ENCODE data around the gene PPP1R3G.

PPP1R3G gene

DNA sequence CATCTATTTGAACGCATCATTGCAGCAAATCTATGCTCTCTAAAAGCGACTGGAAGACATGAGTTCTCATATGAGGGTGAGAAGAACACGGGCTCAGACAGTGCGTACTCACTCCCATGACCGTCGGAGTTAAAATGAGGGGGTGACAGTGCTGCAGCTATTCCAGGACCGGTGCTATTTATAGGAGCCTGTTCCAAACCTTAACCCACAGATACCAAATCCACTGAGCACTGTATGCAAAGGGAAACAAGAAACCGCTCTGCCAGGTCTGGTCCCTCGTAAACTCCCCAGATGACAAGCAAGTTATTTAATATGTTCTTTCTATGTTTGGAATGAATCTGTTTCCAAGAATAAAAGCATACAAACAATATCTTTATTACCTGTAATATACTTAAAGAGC, 22.9 kb downstream of the PPP1R3G start:
- no peak for DNase-seq (ENCODE audit: low read depth in 1 of 2, low spot score in 1 of 2)
- Histone ChIP-seq H3K4me3 (replicated peaks; ENCODE audit: insufficient read depth, low read length) (no peak overlapping the region), H3K27ac (replicated peaks) (no peak overlapping the region), H3K27me3 (ENCODE audit: insufficient read depth, poor library complexity, severe bottlenecking) (no peaks in the 10 kb centered on the region)
- TF ChIP-seq, protein P1, sequence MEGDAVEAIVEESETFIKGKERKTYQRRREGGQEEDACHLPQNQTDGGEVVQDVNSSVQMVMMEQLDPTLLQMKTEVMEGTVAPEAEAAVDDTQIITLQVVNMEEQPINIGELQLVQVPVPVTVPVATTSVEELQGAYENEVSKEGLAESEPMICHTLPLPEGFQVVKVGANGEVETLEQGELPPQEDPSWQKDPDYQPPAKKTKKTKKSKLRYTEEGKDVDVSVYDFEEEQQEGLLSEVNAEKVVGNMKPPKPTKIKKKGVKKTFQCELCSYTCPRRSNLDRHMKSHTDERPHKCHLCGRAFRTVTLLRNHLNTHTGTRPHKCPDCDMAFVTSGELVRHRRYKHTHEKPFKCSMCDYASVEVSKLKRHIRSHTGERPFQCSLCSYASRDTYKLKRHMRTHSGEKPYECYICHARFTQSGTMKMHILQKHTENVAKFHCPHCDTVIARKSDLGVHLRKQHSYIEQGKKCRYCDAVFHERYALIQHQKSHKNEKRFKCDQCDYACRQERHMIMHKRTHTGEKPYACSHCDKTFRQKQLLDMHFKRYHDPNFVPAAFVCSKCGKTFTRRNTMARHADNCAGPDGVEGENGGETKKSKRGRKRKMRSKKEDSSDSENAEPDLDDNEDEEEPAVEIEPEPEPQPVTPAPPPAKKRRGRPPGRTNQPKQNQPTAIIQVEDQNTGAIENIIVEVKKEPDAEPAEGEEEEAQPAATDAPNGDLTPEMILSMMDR (IDR thresholded peaks at IDR 0.05; ENCODE audit: insufficient read depth, low read length) = no peak
- TF ChIP-seq SPI1 (IDR thresholded peaks at IDR 0.05; ENCODE audit: borderline replicate concordance, low read depth) (no peak), GABPA (IDR thresholded peaks at IDR 0.05; ENCODE audit: low read depth) (no peak)
- TF ChIP-seq, protein P2, sequence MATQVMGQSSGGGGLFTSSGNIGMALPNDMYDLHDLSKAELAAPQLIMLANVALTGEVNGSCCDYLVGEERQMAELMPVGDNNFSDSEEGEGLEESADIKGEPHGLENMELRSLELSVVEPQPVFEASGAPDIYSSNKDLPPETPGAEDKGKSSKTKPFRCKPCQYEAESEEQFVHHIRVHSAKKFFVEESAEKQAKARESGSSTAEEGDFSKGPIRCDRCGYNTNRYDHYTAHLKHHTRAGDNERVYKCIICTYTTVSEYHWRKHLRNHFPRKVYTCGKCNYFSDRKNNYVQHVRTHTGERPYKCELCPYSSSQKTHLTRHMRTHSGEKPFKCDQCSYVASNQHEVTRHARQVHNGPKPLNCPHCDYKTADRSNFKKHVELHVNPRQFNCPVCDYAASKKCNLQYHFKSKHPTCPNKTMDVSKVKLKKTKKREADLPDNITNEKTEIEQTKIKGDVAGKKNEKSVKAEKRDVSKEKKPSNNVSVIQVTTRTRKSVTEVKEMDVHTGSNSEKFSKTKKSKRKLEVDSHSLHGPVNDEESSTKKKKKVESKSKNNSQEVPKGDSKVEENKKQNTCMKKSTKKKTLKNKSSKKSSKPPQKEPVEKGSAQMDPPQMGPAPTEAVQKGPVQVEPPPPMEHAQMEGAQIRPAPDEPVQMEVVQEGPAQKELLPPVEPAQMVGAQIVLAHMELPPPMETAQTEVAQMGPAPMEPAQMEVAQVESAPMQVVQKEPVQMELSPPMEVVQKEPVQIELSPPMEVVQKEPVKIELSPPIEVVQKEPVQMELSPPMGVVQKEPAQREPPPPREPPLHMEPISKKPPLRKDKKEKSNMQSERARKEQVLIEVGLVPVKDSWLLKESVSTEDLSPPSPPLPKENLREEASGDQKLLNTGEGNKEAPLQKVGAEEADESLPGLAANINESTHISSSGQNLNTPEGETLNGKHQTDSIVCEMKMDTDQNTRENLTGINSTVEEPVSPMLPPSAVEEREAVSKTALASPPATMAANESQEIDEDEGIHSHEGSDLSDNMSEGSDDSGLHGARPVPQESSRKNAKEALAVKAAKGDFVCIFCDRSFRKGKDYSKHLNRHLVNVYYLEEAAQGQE (IDR thresholded peaks at IDR 0.05; ENCODE audit: insufficient replicate concordance, low read depth) = no peak

DNA sequence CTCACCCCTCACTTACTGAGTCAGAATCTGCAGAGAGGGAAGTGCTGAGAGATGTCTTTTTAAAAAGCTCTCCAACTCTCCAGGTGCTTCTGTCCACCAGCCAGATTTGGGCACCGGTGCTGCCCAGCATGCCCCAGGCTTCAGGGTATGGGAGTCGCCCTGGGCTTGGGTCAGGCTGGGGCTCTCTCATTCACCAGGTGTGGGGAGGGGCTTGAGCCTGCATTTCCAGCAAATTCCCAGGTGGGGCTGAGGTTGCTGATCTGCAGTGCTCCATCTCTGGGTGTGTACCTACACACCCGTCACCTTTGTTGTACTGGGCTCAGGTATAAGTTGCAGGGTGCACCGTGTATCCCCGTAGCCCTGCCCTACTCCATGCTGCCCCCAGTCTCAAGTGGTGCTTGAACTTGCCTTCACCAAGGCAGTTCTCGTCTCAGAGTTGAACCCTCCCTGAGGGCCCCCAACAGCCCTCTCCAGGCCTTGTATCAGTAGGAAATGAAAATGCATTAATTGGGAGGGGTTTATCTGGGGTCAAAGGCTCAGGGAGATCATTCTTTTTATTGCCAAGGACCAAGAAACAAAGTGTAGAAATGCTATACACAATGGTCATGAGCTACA, 23.5 kb downstream of the PPP1R3G start:
- Histone ChIP-seq H3K4me3 (replicated peaks; ENCODE audit: insufficient read depth, low read length) (no peak overlapping the region), H3K27me3 (ENCODE audit: insufficient read depth, poor library complexity, severe bottlenecking) (no peaks in the 10 kb centered on the region), H3K27ac (replicated peaks) (no peak overlapping the region)
- DNase-seq (ENCODE audit: low read depth in 1 of 2, low spot score in 1 of 2) = no peak
- TF ChIP-seq POLR2AphosphoS5 (IDR thresholded peaks at IDR 0.05; ENCODE audit: low read depth) = no peak

DNA sequence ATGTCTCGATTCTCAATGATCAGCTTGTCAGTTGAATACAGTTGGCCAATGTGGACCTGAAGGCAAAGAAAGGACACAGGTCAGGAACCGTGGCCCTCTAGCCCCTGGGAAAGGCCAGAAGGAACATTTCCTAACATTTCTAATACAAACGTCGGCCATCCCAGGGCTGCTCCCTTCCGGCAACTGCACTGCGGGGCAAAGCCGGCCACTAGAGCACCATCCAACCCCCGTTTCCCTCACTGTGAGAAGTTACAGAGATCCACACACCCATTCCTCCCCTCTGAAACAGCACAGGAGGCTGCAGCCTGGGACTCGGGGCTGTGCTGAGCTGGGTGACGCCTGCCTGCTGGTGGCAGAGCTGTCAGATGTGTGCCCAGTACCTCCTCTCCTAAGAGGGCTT, 24.3 kb downstream of the PPP1R3G start:
- no peak overlapping the region for H3K27ac ChIP-seq (replicated peaks)
- H3K27me3 ChIP-seq (ENCODE audit: insufficient read depth, poor library complexity, severe bottlenecking) = no peaks in the 10 kb centered on the region
- TF ChIP-seq SPI1 (IDR thresholded peaks at IDR 0.05; ENCODE audit: borderline replicate concordance, low read depth) (no peak), GABPA (IDR thresholded peaks at IDR 0.05; ENCODE audit: low read depth) (no peak), POLR2AphosphoS5 (IDR thresholded peaks at IDR 0.05; ENCODE audit: low read depth) (no peak)
- TF ChIP-seq, protein P2 (IDR thresholded peaks at IDR 0.05; ENCODE audit: insufficient replicate concordance, low read depth) = no peak
- TF ChIP-seq, protein P1 (IDR thresholded peaks at IDR 0.05; ENCODE audit: insufficient read depth, low read length) = no peak
- no peak for DNase-seq (ENCODE audit: low read depth in 1 of 2, low spot score in 1 of 2)
- H3K4me3 ChIP-seq (replicated peaks; ENCODE audit: insufficient read depth, low read length) = no peak overlapping the region

DNA sequence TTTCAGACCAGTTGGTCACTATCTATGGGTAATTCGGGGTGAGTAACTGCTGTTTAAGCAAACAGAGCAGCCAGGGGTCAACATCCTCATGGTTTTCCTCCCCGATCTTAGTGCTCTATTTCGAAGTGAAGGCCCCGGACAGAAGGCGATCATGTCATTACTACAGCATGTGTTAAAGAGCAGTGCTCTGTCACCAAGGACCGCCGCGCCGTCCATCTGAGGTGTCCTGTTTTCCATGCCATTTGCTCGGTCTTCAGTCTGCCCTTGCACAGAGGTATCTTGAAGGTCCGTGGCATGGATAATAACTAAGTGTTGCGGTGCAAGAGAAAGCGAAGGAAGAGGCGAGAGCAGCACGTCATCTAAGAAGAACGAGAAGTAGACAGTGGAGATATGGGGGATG, 25.1 kb downstream of the PPP1R3G start:
- H3K27ac ChIP-seq (replicated peaks) = no peak overlapping the region
- TF ChIP-seq, protein P1 (IDR thresholded peaks at IDR 0.05; ENCODE audit: insufficient read depth, low read length) = no peak
- TF ChIP-seq SPI1 (IDR thresholded peaks at IDR 0.05; ENCODE audit: borderline replicate concordance, low read depth) (no peak), GABPA (IDR thresholded peaks at IDR 0.05; ENCODE audit: low read depth) (no peak), POLR2AphosphoS5 (IDR thresholded peaks at IDR 0.05; ENCODE audit: low read depth) (no peak)
- TF ChIP-seq, protein P2 (IDR thresholded peaks at IDR 0.05; ENCODE audit: insufficient replicate concordance, low read depth) = no peak
- DNase-seq (ENCODE audit: low read depth in 1 of 2, low spot score in 1 of 2) = no peak
- no peak overlapping the region for H3K4me3 ChIP-seq (replicated peaks; ENCODE audit: insufficient read depth, low read length)
- H3K27me3 ChIP-seq (ENCODE audit: insufficient read depth, poor library complexity, severe bottlenecking) = no peaks in the 10 kb centered on the region

Data from HL-60 (cell line).